ENCODE data around the gene CCDC87. TPM values are rescaled to one million over a fixed set of nuclear protein-coding genes. Genes with fewer than 3 reads are reported as not detected.
A peak's percentile ranks its signal among the peaks of the same experiment; 100 is the strongest.

CCDC87 gene
- total and polyA plus RNA-seq, 2 experiments from 2014 or later: 0.11 to 0.40 TPM

DNA sequence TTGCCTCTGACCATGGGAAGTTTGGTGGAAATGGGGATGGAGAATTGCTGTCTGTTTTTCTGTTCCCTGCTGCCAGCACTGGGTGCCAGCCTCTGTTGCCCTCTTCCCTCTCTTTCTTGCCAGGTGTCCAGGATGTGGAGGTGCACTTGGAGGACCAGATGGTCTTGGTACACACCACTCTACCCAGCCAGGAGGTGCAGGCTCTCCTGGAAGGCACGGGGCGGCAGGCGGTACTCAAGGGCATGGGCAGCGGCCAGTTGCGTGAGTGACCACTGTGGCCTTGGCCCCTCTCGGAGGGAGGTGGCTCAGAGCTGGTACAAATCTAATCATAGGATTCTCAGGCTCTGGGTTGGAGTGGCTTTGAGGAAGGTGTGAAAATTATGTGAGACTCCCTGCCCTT, 6.1 kb upstream of the CCDC87 start:
- Histone ChIP-seq H3K9me3 (ENCODE audit: low read depth) (no peaks in the 10 kb centered on the region), H3K4me3 (no peak overlapping the region), H2AFZ (no peak overlapping the region), H3F3A (ENCODE audit: insufficient read depth) (peaks cover 11% of the 10 kb centered on the region; the same call in 1 of the 2 replicates), H3K4me1 (ENCODE audit: insufficient read depth) (peaks cover 12% of the 10 kb centered on the region; the same call in 1 of the 2 replicates), H3K36me3 (ENCODE audit: low read depth) (peaks cover 4% of the 10 kb centered on the region; the same call in 1 of the 2 replicates), H3K4me2 (ENCODE audit: unreplicated experiment) (no peak overlapping the region), H3K79me2 (ENCODE audit: insufficient read depth) (peaks cover 38% of the 10 kb centered on the region), H4K20me1 (ENCODE audit: insufficient read depth) (no peaks in the 10 kb centered on the region), H3K9ac (no peak overlapping the region), H3K9me2 (ENCODE audit: insufficient read depth) (no peaks in the 10 kb centered on the region), H3K27me3 (replicated peaks; ENCODE audit: insufficient read depth) (no peaks in the 10 kb centered on the region), H3K27ac (no peak overlapping the region)
- in situ Hi-C loops (cut with MboI): loop anchor here (25.0 kb wide), 1 partner anchor 238 kb away; the partner anchor contains the start of gene RCE1
- no peak for DNase-seq
- TF ChIP-seq EZH2 (IDR thresholded peaks at IDR 0.05; ENCODE audit: insufficient read depth, poor library complexity, severe bottlenecking) (no peak), EZH2phosphoT487 (IDR thresholded peaks at IDR 0.05; ENCODE audit: insufficient read depth, low read depth) (no peak)
- WGBS, 2 experiments (ENCODE audit: low coverage in 1 of 2, low lambda C conversion rate in 2 of 2, missing lambda C conversion rate in 2 of 2): 97 to 98% methylated on average over 6 of the region's 6 CpGs

DNA sequence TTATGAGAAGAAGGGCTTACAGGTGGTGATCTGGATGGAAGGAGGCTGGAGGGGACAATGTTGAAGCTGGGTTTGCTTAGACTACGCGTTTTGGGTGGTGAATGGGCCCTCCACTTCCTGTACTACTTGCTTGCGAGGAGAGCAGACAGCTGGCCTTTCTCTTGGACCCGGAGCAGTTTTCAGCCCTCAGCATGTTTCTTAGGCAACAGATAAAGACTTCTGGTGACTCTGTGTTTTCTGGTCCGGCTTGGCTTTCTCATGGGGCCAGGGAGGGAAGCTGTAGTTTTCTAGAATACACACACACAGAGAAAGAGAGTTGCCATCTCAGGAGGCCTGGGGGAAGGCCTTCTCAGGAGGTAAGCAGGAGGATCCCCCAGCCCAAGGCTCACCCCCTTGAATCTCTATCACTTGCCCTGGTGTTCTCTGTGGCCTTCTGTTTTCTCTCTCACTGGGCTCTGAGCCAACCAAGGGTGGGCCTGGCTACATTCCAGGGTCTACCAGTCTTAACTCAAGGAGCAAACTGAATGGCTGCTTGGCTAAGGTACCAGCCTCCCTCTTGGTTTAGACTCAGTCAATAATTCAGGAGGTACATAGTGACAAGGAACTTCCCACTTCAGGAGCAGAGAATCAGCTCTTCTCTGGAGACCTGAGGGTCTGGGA, 2.5 kb upstream of the CCDC87 start:
- Histone ChIP-seq H3K4me1 (ENCODE audit: insufficient read depth) (peaks cover 10% of the 10 kb centered on the region; the same call in 1 of the 2 replicates), H3K9ac (peak overlapping the region; percentile 55), H3K4me2 (ENCODE audit: unreplicated experiment) (peak overlapping the region; percentile 21), H4K20me1 (ENCODE audit: insufficient read depth) (no peaks in the 10 kb centered on the region), H3K27me3 (replicated peaks; ENCODE audit: insufficient read depth) (no peaks in the 10 kb centered on the region), H3F3A (ENCODE audit: insufficient read depth) (peaks cover 3% of the 10 kb centered on the region; the same call in 1 of the 2 replicates), H3K4me3 (no peak overlapping the region), H2AFZ (no peak overlapping the region), H3K9me3 (ENCODE audit: low read depth) (no peaks in the 10 kb centered on the region), H3K27ac (peak overlapping the region; percentile 59), H3K79me2 (ENCODE audit: insufficient read depth) (peaks cover 56% of the 10 kb centered on the region), H3K9me2 (ENCODE audit: insufficient read depth) (no peaks in the 10 kb centered on the region), H3K36me3 (ENCODE audit: low read depth) (peaks cover 4% of the 10 kb centered on the region; the same call in 1 of the 2 replicates)
- TF ChIP-seq EZH2 (IDR thresholded peaks at IDR 0.05; ENCODE audit: insufficient read depth, poor library complexity, severe bottlenecking): no peak
- no peak for TF ChIP-seq EZH2phosphoT487 (IDR thresholded peaks at IDR 0.05; ENCODE audit: insufficient read depth, low read depth)
- peak; percentile 58 for DNase-seq
- in situ Hi-C loops (cut with MboI): loop anchor here (25.0 kb wide), 1 partner anchor 242 kb away; the partner anchor contains the start of gene RCE1
- WGBS, 2 experiments (ENCODE audit: low coverage in 1 of 2, low lambda C conversion rate in 2 of 2, missing lambda C conversion rate in 2 of 2): 54 to 57% methylated on average over 5 of the region's 5 CpGs

DNA sequence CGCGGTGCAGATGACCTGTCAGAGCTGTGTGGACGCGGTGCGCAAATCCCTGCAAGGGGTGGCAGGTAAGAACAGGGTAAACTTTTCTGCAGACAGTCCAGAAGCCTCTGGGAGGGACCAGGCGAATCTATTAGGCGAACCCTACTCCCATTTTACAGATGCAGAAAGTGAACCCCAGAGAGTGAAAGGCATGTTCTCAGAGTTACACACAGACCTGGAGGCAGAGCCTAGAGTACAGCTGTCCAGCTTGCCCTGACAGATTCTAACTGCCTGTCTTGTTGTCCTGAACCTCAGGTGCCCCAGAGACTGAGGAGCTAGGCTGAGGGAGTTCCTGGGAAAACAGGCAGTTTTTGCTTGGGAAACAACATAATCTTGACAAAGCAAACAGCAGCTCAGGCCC, 787 bp upstream of the CCDC87 start:
- Histone ChIP-seq H3K36me3 (ENCODE audit: low read depth) (no peaks in the 10 kb centered on the region), H3K79me2 (ENCODE audit: insufficient read depth) (peaks cover 56% of the 10 kb centered on the region), H3K9me3 (ENCODE audit: low read depth) (no peaks in the 10 kb centered on the region), H3K4me2 (ENCODE audit: unreplicated experiment) (peak overlapping the region; percentile 82), H4K20me1 (ENCODE audit: insufficient read depth) (no peaks in the 10 kb centered on the region), H3K27ac (no peak overlapping the region), H3K9me2 (ENCODE audit: insufficient read depth) (no peaks in the 10 kb centered on the region), H3K9ac (peak overlapping the region; percentile 87), H3F3A (ENCODE audit: insufficient read depth) (no peaks in the 10 kb centered on the region), H3K27me3 (replicated peaks; ENCODE audit: insufficient read depth) (no peaks in the 10 kb centered on the region), H2AFZ (peak overlapping the region; percentile 96), H3K4me3 (peak overlapping the region; percentile 83), H3K4me1 (ENCODE audit: insufficient read depth) (0 out of 2 replicates have a peak, but pooled peaks cover 8% of the 10 kb centered on the region)
- TF ChIP-seq EZH2 (IDR thresholded peaks at IDR 0.05; ENCODE audit: insufficient read depth, poor library complexity, severe bottlenecking) (no peak), EZH2phosphoT487 (IDR thresholded peaks at IDR 0.05; ENCODE audit: insufficient read depth, low read depth) (no peak)
- in situ Hi-C loops (cut with MboI): loop anchor here (25.0 kb wide), 1 partner anchor 244 kb away; the partner anchor contains the start of gene RCE1
- 25 to 38% methylated on average over 7 of the region's 7 CpGs for WGBS, 2 experiments (ENCODE audit: low coverage in 1 of 2, low lambda C conversion rate in 2 of 2, missing lambda C conversion rate in 2 of 2)
- DNase-seq: peak; percentile 28

DNA sequence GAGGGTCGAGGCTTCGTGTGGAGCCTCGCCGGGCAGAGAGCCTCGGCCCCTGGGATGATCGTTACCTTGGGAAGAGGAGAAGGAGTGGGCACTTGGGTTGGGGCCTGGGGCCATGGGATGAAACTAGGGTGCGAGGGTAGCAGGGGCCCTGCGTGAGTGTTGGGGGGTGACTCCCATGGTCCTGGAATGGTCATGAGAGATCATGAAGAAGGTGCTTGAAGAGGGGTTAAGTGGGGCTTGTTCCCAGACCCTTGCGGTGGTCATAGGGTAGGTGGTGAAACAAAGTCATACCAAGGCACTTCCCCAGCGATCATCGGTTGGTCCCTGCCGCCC, 406 bp upstream of the CCDC87 start:
- Histone ChIP-seq H3K9ac (peak overlapping the region; percentile 87), H3K9me3 (ENCODE audit: low read depth) (no peaks in the 10 kb centered on the region), H3K4me2 (ENCODE audit: unreplicated experiment) (peak overlapping the region; percentile 82), H3K27ac (peak overlapping the region; percentile 74), H3F3A (ENCODE audit: insufficient read depth) (no peaks in the 10 kb centered on the region), H2AFZ (peak overlapping the region; percentile 96), H3K79me2 (ENCODE audit: insufficient read depth) (peaks cover 56% of the 10 kb centered on the region), H3K4me3 (peak overlapping the region; percentile 83), H3K27me3 (replicated peaks; ENCODE audit: insufficient read depth) (no peaks in the 10 kb centered on the region), H3K4me1 (ENCODE audit: insufficient read depth) (0 out of 2 replicates have a peak, but pooled peaks cover 8% of the 10 kb centered on the region), H4K20me1 (ENCODE audit: insufficient read depth) (no peaks in the 10 kb centered on the region), H3K9me2 (ENCODE audit: insufficient read depth) (no peaks in the 10 kb centered on the region), H3K36me3 (ENCODE audit: low read depth) (no peaks in the 10 kb centered on the region)
- 5 to 6% methylated on average over 12 of the region's 12 CpGs for WGBS, 2 experiments (ENCODE audit: low coverage in 1 of 2, low lambda C conversion rate in 2 of 2, missing lambda C conversion rate in 2 of 2)
- in situ Hi-C loops (cut with MboI): loop anchor here (25.0 kb wide), 1 partner anchor 244 kb away; the partner anchor contains the start of gene RCE1
- peak; percentile 33 for DNase-seq
- TF ChIP-seq EZH2phosphoT487 (IDR thresholded peaks at IDR 0.05; ENCODE audit: insufficient read depth, low read depth) (no peak), EZH2 (IDR thresholded peaks at IDR 0.05; ENCODE audit: insufficient read depth, poor library complexity, severe bottlenecking) (no peak)
